LNCAP (cell line): ENCODE data around the gene NTRK2.

ENCODE experiments used
- CTCF ChIP-seq: fragments of 450-650 bp; IDR thresholded peaks from 2 replicates; pipeline ENCODE4 v1.5.1; 2017; ENCODE audit warnings: mild to moderate bottlenecking

Gene NTRK2

GRCh38 chr9:84925225-84925872, 255.8 kb downstream of the NTRK2 start:
- no peak for TF ChIP-seq CTCF

GRCh38 chr9:84926793-84927192, 257.3 kb downstream of the NTRK2 start:
- TF ChIP-seq CTCF: no peak

GRCh38 chr9:84928419-84928818, 258.9 kb downstream of the NTRK2 start:
- TF ChIP-seq CTCF: no peak

GRCh38 chr9:84929068-84929467, 259.5 kb downstream of the NTRK2 start:
- no peak for TF ChIP-seq CTCF

GRCh38 chr9:84932915-84933527, 263.5 kb downstream of the NTRK2 start:
- TF ChIP-seq CTCF: peak; percentile 36; the same call in 1 of the 2 replicates

- TF ChIP-seq CTCF: no peak
Observed at GRCh38 chr9:84935528-84936117, 266.1 kb downstream of the NTRK2 start.

- TF ChIP-seq CTCF: no peak
Observed at GRCh38 chr9:84937180-84937579, 267.7 kb downstream of the NTRK2 start.
